ENCODE data around the gene UNK.

GRCh38 chr17:75823257-75824041 is 38.8 kb downstream of the UNK start:
- TF ChIP-seq POLR2A (IDR thresholded peaks at IDR 0.05) (no peak), CTCF (IDR thresholded peaks at IDR 0.05) (no peak)
